Large intestine (tissue), 12 donors: ENCODE results near the gene SERPINA4. TPM values are rescaled to one million over a fixed set of nuclear protein-coding genes. Genes with fewer than 3 reads are reported as not detected.
A peak's percentile ranks its signal among the peaks of the same experiment; 100 is the strongest.

ENCODE experiments used
- DNase-seq, 2 donors: peaks; one replicate each; pipeline versions ENCODE4 v3.0.0 to v3.0.0-alpha.2; 2013
- H3K27ac ChIP-seq: one replicate; pipeline ENCODE4 v1.5.1; 2013; ENCODE audit warnings: low read length
- H3K27me3 ChIP-seq: 2 replicates; pipeline ENCODE4 v1.6.1; 2013; ENCODE audit warnings: low read length; ENCODE audit not compliant: control insufficient read depth, insufficient read depth
- H3K36me3 ChIP-seq: 2 replicates; pipeline ENCODE4 v1.6.1; 2013; ENCODE audit warnings: low read length; ENCODE audit not compliant: control insufficient read depth, insufficient read depth
- H3K4me1 ChIP-seq: one replicate; pipeline ENCODE4 v1.6.1; 2013; ENCODE audit warnings: low read length; ENCODE audit not compliant: control insufficient read depth, insufficient read depth
- H3K4me3 ChIP-seq: one replicate; pipeline ENCODE4 v1.5.1; 2013; ENCODE audit warnings: low read length
- H3K9me3 ChIP-seq: one replicate; pipeline ENCODE4 v1.6.1; 2013; ENCODE audit warnings: mild to moderate bottlenecking, low read depth, low read length, moderate library complexity; ENCODE audit not compliant: control insufficient read depth
- WGBS: methylation state at CpG from one replicate; pipeline ENCODE4 v1.1.5; 2013; ENCODE audit warnings: low lambda C conversion rate; ENCODE audit not compliant: insufficient coverage; 5-methylcytosine and 5-hydroxymethylcytosine counted together
- long read RNA-seq, 11 donors: transcript quantifications; one replicate each; lab custom pipeline, GENCODE V29; 2026
- polyA plus RNA-seq: library from polyadenylated mRNA; unstranded; fragments of 120-200 nt; gene quantifications from one replicate; pipeline ENCODE4 v1.2.1, GENCODE V29; 2013

The SERPINA4 gene
- 46.0 TPM for polyA plus RNA-seq
- long read RNA-seq, donor 1, transcript SERPINA4-203 (5 exons, 2,012 nt) = major isoform, 20 of 33 reads
- long read RNA-seq, donor 1, partial matches to known transcripts = 13 of 33 reads
- long read RNA-seq, donor 1, other reads (novel, unspliced or antisense) = 0 of 33 reads
- long read RNA-seq, donor 2, transcript SERPINA4-203 (5 exons, 2,012 nt) = major isoform, 32 of 49 reads
- long read RNA-seq, donor 2, partial matches to known transcripts = 12 of 49 reads
- long read RNA-seq, donor 2, other reads (novel, unspliced or antisense) = 0 of 49 reads
- long read RNA-seq, donor 3 = 0 reads
- long read RNA-seq, donor 4, partial matches to known transcripts = 0 of 2 reads
- long read RNA-seq, donor 4, other reads (novel, unspliced or antisense) = 0 of 2 reads
- long read RNA-seq, donor 5, transcript SERPINA4-203 (5 exons, 2,012 nt) = major isoform, 10 of 17 reads
- long read RNA-seq, donor 5, partial matches to known transcripts = 5 of 17 reads
- long read RNA-seq, donor 5, other reads (novel, unspliced or antisense) = 0 of 17 reads
- long read RNA-seq, donor 6, transcript SERPINA4-201 (5 exons, 1,784 nt) = minor isoform, 5 of 28 reads
- long read RNA-seq, donor 6, transcript SERPINA4-203 (5 exons, 2,012 nt) = major isoform, 13 of 28 reads
- long read RNA-seq, donor 6, partial matches to known transcripts = 9 of 28 reads
- long read RNA-seq, donor 6, other reads (novel, unspliced or antisense) = 0 of 28 reads
- long read RNA-seq, donor 7, transcript SERPINA4-203 (5 exons, 2,012 nt) = major isoform, 6 of 8 reads
- long read RNA-seq, donor 7, partial matches to known transcripts = 0 of 8 reads
- long read RNA-seq, donor 7, other reads (novel, unspliced or antisense) = 0 of 8 reads
- long read RNA-seq, donor 8, transcript SERPINA4-203 (5 exons, 2,012 nt) = major isoform, 35 of 91 reads
- long read RNA-seq, donor 8, partial matches to known transcripts = 49 of 91 reads
- long read RNA-seq, donor 8, other reads (novel, unspliced or antisense) = 0 of 91 reads
- long read RNA-seq, donor 9, transcript SERPINA4-203 (5 exons, 2,012 nt) = major isoform, 33 of 43 reads
- long read RNA-seq, donor 9, partial matches to known transcripts = 9 of 43 reads
- long read RNA-seq, donor 9, other reads (novel, unspliced or antisense) = 0 of 43 reads
- long read RNA-seq, donor 10, partial matches to known transcripts = 0 of 6 reads
- long read RNA-seq, donor 10, other reads (novel, unspliced or antisense) = 0 of 6 reads
- long read RNA-seq, donor 11, transcript SERPINA4-203 (5 exons, 2,012 nt) = major isoform, 26 of 77 reads
- long read RNA-seq, donor 11, partial matches to known transcripts = 48 of 77 reads
- long read RNA-seq, donor 11, other reads (novel, unspliced or antisense) = 0 of 77 reads

GRCh38 chr14:94560751-94561655 is at the start of gene SERPINA4:
SERPINA4 (plus strand) TSS chr14:94561442; CDS start chr14:94563483, 2,041 bp downstream.
- peaks cover 11% of the 10 kb centered on the region for H3K4me1 ChIP-seq
- peaks cover 1% of the 10 kb centered on the region for H3K9me3 ChIP-seq
- H3K4me3 ChIP-seq = peak within 1 kb of the TSS; percentile 31
- WGBS = no CpG with 5 or more reads among the region's 11 CpGs
- no peaks in the 10 kb centered on the region for H3K27me3 ChIP-seq
- H3K36me3 ChIP-seq = peaks cover 4% of the 10 kb centered on the region
- peak within 1 kb of the TSS; percentile 77 for H3K27ac ChIP-seq
- peak; percentile 74 to 83 for DNase-seq

GRCh38 chr14:94514351-94514750 is 46.9 kb upstream of the SERPINA4 start:
- no peak overlapping the region for H3K4me3 ChIP-seq
- no peaks in the 10 kb centered on the region for H3K4me1 ChIP-seq
- no CpG with 5 or more reads among the region's 7 CpGs for WGBS
- no peak overlapping the region for H3K27ac ChIP-seq
- H3K9me3 ChIP-seq = peaks cover 4% of the 10 kb centered on the region
- no peak for DNase-seq
- no peaks in the 10 kb centered on the region for H3K27me3 ChIP-seq
- H3K36me3 ChIP-seq = no peaks in the 10 kb centered on the region

GRCh38 chr14:94515426-94515825 is 45.8 kb upstream of the SERPINA4 start:
- Histone ChIP-seq H3K27me3 (no peaks in the 10 kb centered on the region), H3K36me3 (no peaks in the 10 kb centered on the region), H3K27ac (no peak overlapping the region), H3K4me3 (no peak overlapping the region), H3K4me1 (no peaks in the 10 kb centered on the region), H3K9me3 (peaks cover 8% of the 10 kb centered on the region)
- DNase-seq = no peak
- WGBS = no CpG with 5 or more reads among the region's 9 CpGs

GRCh38 chr14:94515856-94516255 is 45.4 kb upstream of the SERPINA4 start:
- no peak for DNase-seq
- WGBS = no CpG with 5 or more reads among the region's 6 CpGs
- H3K27ac ChIP-seq = no peak overlapping the region

GRCh38 chr14:94517248-94517640 is 44.0 kb upstream of the SERPINA4 start:
- no peak overlapping the region for H3K27ac ChIP-seq
- H3K9me3 ChIP-seq = peaks cover 8% of the 10 kb centered on the region
- no peak for DNase-seq
- H3K36me3 ChIP-seq = no peaks in the 10 kb centered on the region
- no peak overlapping the region for H3K4me3 ChIP-seq
- WGBS = no CpG with 5 or more reads among the region's 10 CpGs
- no peaks in the 10 kb centered on the region for H3K4me1 ChIP-seq
- no peaks in the 10 kb centered on the region for H3K27me3 ChIP-seq

More at GRCh38 chr14:94515856-94516255, 45.4 kb upstream of the SERPINA4 start:
- peaks cover 8% of the 10 kb centered on the region for H3K9me3 ChIP-seq
- no peak overlapping the region for H3K4me3 ChIP-seq
- H3K4me1 ChIP-seq = no peaks in the 10 kb centered on the region
- no peaks in the 10 kb centered on the region for H3K27me3 ChIP-seq
- no peaks in the 10 kb centered on the region for H3K36me3 ChIP-seq

GRCh38 chr14:94517641-94518257 is 43.5 kb upstream of the SERPINA4 start:
- no peaks in the 10 kb centered on the region for H3K36me3 ChIP-seq
- no peak overlapping the region for H3K4me3 ChIP-seq
- no peak for DNase-seq
- no peaks in the 10 kb centered on the region for H3K27me3 ChIP-seq
- WGBS = no CpG with 5 or more reads among the region's 7 CpGs
- H3K9me3 ChIP-seq = peaks cover 8% of the 10 kb centered on the region
- H3K27ac ChIP-seq = no peak overlapping the region
- no peaks in the 10 kb centered on the region for H3K4me1 ChIP-seq

- no peak for DNase-seq
- H3K9me3 ChIP-seq = peaks cover 8% of the 10 kb centered on the region
- H3K36me3 ChIP-seq = no peaks in the 10 kb centered on the region
- no peak overlapping the region for H3K4me3 ChIP-seq
- no CpG with 5 or more reads among the region's 5 CpGs for WGBS
- H3K27me3 ChIP-seq = no peaks in the 10 kb centered on the region
- no peaks in the 10 kb centered on the region for H3K4me1 ChIP-seq
- H3K27ac ChIP-seq = no peak overlapping the region
Observed at GRCh38 chr14:94521375-94522114, 39.7 kb upstream of the SERPINA4 start.

GRCh38 chr14:94522115-94522724 is 39.0 kb upstream of the SERPINA4 start:
- H3K9me3 ChIP-seq = peaks cover 8% of the 10 kb centered on the region
- no CpG with 5 or more reads among the region's 7 CpGs for WGBS
- no peak for DNase-seq

More at GRCh38 chr14:94522115-94522724, 39.0 kb upstream of the SERPINA4 start:
- H3K27me3 ChIP-seq = no peaks in the 10 kb centered on the region
- H3K4me3 ChIP-seq = no peak overlapping the region
- no peaks in the 10 kb centered on the region for H3K36me3 ChIP-seq
- no peaks in the 10 kb centered on the region for H3K4me1 ChIP-seq
- H3K27ac ChIP-seq = no peak overlapping the region
